Cardiac septum (tissue), 1 donor: Measurements from ENCODE around the gene NUCB1. TPM values are rescaled to one million over a fixed set of nuclear protein-coding genes. Genes with fewer than 3 reads are reported as not detected.
"Not testable (repeated sequence)": the region's sequence is repeated elsewhere in the genome, so short reads cannot be mapped to it uniquely, and the experiment has no call there.

Experiments
- DNase-seq: peaks from one replicate; pipeline ENCODE4 v3.0.0-alpha.2; 2020; ENCODE audit warnings: low spot score
- intact Hi-C: fragments of 100-400 bp; cut with DNase I; formaldehyde crosslinking; loops from one replicate; pipeline ENCODE4 v1.14.0; 2022
- total RNA-seq: library from RNA; stranded (reverse); fragmentation: NEBNext Ultra II Directional; extraction: Animal tissue kit (Norgen Biotek cat#: 25700); gene quantifications from one replicate; pipeline ENCODE4 v1.2.1, GENCODE V29; 2021
- donor health status: DM: no; HTN: no; CAD: no.

The NUCB1 gene
- total RNA-seq, 1 donor from 2014 or later, result 276 TPM

DNA sequence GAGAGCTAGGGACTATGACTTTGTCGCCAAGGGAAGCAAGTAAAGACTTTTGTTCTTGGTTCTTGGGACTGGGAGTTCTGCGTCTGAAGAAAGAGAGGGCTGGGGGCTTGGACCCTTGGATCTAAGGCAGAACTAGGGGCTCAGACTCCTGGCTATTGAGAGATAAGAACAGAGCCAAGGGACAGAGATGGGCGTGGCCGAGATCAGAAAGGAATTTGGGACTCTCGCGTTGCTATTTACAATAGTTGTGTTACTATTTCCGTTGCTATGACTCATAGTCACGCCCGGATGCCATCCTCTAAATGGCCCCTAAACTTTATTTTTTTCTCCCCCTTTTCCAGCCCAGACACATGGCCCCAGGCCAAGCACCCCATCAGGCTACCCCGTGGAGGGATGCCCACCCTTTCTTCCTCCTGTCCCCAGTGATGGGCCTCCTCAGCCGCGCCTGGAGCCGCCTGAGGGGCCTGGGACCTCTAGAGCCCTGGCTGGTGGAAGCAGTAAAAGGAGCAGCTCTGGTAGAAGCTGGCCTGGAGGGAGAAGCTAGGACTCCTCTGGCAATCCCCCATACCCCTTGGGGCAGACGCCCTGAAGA lies 27.1 kb upstream of the NUCB1 start:
- DNase-seq, result peak; percentile 89
- intact Hi-C loops, result loop anchor here (2.0 to 5.0 kb wide), 2 partner anchors 92 to 284 kb away; partner anchors contain the start of genes FTL, HRC and TRPM4

DNA sequence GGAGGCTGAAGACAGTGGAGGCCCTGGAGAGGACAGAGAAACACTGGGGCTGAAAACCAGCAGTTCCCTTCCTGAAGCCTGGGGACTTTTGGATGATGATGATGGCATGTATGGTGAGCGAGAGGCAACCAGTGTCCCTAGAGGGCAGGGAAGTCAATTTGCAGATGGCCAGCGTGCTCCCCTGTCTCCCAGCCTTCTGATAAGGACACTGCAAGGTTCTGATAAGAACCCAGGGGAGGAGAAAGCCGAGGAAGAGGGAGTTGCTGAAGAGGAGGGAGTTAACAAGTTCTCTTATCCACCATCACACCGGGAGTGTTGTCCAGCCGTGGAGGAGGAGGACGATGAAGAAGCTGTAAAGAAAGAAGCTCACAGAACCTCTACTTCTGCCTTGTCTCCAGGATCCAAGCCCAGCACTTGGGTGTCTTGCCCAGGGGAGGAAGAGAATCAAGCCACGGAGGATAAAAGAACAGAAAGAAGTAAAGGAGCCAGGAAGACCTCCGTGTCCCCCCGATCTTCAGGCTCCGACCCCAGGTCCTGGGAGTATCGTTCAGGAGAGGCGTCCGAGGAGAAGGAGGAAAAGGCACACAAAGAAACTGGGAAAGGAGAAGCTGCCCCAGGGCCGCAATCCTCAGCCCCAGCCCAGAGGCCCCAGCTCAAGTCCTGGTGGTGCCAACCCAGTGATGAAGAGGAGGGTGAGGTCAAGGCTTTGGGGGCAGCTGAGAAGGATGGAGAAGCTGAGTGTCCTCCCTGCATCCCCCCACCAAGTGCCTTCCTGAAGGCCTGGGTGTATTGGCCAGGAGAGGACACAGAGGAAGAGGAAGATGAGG lies 26.4 kb upstream of the NUCB1 start:
- intact Hi-C loops, result loop anchor here (2.0 to 5.0 kb wide), 2 partner anchors 91 to 284 kb away; partner anchors contain the start of genes FTL, HRC and TRPM4
- DNase-seq, result no peak

DNA sequence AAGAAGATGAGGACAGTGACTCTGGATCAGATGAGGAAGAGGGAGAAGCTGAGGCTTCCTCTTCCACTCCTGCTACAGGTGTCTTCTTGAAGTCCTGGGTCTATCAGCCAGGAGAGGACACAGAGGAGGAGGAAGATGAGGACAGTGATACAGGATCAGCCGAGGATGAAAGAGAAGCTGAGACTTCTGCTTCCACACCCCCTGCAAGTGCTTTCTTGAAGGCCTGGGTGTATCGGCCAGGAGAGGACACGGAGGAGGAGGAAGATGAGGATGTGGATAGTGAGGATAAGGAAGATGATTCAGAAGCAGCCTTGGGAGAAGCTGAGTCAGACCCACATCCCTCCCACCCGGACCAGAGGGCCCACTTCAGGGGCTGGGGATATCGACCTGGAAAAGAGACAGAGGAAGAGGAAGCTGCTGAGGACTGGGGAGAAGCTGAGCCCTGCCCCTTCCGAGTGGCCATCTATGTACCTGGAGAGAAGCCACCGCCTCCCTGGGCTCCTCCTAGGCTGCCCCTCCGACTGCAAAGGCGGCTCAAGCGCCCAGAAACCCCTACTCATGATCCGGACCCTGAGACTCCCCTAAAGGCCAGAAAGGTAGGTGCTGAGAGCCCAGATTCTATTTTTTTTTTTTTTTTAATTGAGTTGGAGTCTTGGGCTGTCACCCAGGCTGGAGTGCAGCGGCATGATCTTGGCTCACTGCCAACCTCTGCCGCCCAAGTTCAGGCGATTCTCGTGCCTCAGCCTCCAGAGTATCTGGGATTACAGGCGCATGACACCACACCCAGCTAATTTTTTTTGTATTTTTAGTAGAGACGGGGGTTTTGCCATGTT lies 25.6 kb upstream of the NUCB1 start:
- no peak for DNase-seq
- intact Hi-C loops, result loop anchor here (5.0 kb wide), 2 partner anchors 78 to 283 kb away; partner anchors contain the start of genes BAX, HRC and TRPM4

DNA sequence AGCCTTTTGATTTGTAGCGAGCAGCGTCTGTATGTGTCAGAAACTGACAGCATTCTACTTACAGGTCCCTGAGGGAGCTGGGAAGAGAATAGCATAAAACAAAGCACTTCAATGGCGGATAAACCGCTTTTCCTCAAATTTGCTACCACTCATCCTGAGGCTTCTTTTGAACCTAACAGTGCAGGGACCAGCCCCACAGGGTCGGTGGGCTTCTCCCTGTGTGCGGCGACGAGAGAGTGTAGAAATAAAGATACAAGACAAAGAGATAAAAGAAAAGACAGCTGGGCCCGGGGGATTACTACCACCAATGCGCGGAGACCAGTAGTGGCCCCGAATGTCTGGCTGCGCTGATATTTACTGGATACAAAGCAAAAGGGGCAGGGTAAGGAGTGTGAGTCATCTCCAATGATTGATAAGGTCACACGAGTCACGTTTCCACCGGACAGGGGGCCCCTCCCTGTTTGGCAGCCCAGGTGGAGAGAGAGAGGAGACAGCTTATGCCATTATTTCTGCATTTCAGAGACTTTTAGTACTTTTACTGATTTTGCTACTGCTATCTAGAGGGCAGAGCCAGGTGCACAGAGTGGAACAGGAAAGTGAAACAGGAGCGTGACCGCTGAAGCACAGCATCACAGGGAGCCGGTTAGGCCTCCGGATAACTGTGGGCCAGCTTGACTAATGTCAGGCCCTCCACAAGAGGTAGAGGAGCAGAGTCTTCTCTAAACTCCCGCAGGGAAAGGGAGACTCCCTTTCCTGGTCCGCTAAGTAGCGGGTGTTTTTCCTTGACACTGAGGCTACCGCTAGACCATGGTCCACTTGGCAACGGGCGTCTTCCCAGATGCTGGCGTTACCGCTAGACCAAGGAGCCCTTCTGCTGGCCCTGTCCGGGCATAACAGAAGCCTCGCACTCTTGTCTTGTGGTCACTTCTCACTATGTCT lies 23.8 kb upstream of the NUCB1 start:
- intact Hi-C loops, result loop anchor here (5.0 kb wide), 1 partner anchor 76 kb away; the partner anchor contains the start of gene BAX
- DNase-seq, result not testable (repeated sequence)

DNA sequence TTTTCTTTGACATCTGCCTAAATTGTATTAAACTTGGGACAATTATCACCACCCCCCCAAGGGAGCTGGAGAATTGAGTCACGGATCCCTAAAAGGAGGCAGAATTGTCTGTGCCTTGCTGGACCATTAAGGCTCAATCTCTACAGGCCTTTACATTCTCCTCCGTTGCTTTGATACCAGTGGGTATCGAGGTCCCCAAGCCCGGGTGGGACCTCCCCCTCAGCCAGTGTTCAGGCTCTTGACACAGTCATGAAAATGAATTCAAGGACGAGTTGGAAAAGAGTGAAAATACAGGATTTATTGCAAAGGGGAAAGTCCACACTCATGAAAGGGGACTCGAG lies 22.3 kb upstream of the NUCB1 start:
- no peak for DNase-seq
- intact Hi-C loops, result loop anchor here (5.0 kb wide), 1 partner anchor 74 kb away; the partner anchor contains the start of gene BAX

DNA sequence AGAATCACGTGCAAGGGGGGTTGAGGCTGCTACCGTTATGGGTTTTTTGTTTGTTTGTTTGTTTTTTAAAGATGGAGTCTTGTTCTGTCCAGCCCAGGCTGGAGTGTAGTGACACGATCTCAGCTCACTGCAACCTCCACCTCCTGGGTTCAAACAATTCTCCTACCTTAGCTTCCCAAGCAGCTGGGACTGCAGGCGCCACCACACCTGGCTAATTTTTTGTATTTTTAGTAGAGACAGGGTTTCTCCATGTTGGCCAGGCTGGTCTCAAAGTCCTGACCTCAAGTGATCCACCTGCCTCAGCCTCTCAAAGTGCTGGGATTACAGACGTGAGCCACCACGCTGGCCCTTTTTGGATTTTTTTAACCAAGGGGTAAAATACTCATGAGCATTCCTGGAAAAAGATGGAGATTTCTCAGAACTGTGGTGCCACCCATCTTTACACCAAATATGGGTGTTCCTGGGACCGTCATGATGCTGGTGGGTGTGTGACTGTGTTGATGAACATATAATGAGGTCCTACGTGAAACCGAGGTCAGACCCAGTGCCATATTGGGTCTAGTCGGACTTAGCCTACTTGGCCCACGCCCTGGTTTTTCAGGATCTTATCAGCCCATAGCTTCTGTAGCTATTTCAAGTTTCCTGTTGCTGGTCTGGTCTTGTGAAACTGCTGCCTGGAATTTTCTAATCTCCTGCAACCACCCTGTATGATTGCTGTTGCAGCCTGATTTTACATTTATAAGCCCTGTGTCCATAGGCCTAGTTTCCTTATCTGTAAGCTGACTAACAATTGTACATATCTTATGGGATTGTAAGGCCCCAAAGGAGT lies 21.7 kb upstream of the NUCB1 start:
- no peak for DNase-seq
- intact Hi-C loops, result loop anchor here (5.0 kb wide), 1 partner anchor 74 kb away; the partner anchor contains the start of gene BAX

DNA sequence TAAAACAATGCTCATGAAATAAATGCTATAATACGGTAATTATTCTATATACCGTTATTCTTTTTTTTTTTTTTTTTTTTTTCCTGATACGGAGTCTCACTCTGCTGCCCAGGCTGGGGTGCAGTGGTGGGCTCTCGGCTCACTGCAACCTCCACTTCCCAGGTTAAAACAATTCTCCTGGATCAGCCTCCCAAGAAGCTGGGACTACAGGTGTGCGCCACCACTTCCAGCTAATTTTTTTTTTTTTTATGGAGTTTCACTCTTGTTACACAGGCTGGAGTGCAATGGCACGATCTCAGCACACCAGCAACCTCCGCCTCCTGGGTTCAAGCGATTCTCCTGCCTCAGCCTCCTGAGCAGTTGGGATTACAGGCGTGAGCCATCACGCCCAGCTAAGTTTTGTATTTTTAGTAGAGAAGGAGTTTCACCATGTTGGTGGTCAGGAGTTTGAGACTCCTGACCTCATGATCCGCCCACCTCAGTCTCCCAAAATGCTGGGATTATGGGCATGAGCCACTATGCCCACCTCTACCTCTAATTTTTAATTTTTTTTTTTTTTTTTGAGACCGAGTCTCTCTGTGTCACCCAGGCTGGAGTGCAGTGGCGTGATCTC lies 21.0 kb upstream of the NUCB1 start:
- intact Hi-C loops, result loop anchor here (5.0 kb wide), 1 partner anchor 73 kb away; the partner anchor contains the start of gene BAX
- DNase-seq, result no peak

DNA sequence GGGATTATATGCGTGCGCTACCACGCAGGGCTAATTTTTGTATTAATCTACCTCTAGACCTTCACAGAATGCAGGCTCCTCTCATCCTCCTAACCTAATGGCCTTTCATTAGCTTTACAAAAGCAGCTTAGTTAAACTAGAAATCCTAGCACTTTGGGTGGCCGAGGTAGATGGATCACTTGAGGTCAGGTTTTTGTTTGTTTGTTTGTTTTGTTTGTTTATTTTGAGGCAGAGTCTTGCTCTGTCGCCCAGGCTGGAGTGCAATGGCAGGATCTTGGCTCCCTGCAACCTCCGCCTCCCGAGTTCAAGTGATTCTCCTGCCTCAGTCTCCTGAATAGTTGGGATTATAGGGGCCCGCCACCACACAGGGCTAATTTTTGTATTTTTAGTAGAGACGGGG lies 20.4 kb upstream of the NUCB1 start:
- not testable (repeated sequence) for DNase-seq
- intact Hi-C loops, result loop anchor here (5.0 kb wide), 1 partner anchor 73 kb away; the partner anchor contains the start of gene BAX

DNA sequence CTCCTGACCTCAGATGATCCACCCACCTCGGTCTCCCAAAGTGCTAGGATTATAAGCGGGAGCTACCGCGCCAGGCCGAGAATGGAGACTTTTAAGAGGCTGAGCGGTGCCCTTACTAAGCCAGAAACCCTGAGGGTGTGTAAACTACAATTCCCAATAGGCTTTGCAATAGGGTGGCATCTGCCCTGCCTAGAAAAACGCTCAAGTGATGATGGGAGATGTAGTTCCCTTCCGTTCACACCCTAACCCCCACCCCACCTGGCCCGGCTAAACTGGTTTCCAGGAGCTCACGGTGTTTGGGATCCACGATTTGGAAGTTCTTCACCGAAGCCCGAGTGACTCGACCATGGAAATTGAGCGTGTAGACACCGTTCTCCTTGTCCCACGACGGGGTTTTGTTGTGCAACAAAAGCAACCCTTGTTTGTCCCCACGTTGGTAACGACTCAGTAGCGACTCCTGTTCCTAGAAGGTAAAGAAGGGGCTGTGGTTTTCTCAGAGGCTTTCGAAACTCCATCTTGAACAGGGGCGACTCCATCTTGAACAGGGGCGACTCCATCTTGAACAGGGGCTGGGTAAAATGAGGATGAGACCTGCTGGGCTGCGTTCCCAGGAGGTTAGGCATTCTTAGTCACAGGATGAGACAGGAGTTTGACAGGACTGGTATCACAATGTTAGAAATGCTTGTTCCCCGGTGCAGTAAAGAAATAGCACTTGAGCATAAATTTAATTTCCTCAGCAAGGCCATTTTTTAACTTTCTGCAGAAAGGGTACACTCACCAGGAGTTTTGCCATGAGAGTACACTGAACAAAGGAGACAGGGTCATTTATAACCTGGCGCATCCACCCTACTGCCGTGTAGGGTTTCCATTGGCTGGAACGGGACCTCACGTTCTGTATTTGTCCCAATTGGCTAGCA lies 18.1 kb upstream of the NUCB1 start:
- intact Hi-C loops, result no loop called here
- no peak for DNase-seq

DNA sequence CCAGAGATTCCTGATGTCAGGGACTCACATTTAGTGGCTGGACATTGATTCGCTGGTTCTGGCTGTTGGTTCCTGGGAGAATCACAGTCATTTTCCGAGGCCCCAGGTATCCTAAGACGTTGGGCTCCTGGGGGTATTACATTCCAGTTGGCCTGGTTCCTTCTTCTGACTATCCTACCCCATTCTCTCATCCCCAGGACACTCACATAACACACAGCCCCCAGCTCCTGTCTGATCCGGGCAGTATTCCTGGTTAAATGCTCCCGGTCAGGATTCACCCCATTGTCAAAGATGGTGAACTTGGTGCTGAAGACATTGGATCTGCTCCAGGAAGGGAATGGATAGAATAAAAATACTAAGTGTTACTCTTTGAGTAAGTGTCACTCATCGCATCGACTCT lies 16.4 kb upstream of the NUCB1 start:
- no peak for DNase-seq
- intact Hi-C loops, result no loop called here

DNA sequence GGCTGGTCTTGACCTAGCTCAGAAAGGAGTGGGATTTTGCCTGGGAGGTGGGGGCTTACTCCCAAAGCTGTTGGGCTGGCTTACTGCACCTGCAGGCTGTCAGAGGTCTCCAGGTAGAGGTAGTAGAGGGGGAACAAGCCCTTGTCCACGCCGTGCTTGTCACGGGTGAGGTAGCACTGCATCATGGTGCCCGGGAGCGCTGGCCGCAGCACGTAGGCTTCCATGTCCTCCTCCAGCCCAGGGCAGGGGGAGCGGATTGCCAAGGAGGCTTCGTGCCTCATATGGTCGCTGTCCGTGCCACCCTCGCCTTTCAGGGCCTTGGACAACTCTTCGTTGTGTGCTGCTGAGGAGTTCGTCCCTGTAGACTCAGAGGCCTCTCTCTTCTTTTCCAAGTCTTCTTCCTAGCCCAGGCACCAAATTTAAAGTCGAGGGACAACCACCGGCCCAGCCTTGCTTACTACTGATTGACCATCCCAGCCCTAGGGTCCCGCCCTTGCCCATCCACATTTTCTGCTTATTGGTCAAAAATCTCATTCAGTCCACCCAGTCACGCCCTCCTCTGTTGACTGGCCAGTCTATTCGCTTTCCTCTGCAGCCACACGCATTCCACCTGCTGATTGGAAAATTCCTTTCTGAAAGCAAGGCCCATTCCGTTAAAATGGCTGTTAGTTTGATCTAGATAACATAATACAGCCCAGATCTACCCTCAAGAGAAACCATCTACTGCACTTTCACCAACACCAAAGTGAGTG lies 12.1 kb upstream of the NUCB1 start:
- intact Hi-C loops, result no loop called here
- DNase-seq, result no peak

DNA sequence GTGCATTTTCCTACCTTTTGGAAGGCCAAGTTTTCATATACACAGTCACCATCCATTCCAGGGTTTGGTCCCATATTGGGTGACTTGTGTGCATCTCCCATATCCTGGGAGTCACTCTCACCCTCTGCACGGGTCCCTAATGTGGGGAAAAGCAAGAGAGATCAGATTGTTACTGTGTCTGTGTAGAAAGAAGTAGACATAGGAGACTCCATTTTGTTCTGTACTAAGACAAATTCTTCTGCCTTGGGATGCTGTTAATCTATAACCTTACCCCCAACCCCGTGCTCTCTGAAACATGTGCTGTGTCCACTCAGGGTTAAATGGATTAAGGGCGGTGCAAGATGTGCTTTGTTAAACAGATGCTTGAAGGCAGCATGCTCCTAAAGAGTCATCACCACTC lies 10.6 kb upstream of the NUCB1 start:
- intact Hi-C loops, DNase-seq: not testable (repeated sequence)

DNA sequence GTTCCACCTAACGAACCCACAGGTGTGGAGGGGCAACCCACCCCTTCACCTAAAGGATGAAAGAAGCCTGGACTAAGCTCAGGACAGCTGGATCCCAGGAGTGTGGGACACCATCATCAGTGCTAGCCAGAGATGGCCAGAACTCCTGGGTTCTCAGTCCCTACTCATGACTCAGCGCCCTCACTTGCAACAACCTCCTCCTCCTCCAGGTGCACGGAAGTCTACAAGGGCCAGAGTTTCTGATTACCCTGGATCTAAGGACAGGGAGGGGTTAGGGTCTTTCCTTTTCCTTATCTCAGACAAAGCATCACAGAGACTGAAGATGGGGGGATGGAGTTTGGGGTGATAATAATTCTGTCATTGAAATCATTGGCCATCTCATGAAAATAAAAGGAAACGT lies 9.6 kb upstream of the NUCB1 start:
- no peak for DNase-seq
- intact Hi-C loops, result no loop called here

DNA sequence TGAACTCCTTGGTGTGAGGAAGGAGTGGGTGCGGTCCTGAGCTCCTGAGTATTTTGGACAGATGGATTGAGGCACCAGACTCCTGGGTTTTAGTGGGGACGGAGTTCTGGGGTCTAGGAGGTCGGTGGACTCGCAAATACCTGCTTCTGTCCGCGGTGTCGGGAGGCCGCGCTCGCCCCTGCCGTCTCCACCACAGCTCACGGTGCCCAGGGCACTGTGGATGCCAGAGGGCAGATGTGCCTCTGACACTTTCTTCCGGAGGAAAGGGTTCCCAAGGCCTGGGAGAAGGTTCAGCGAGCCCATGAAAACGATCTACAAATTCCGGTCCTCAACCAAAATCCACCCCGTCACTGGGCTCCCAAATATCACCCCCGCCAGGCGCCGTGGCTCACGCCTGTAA lies 4.9 kb upstream of the NUCB1 start:
- intact Hi-C loops, result loop anchor here (5.0 kb wide), 1 partner anchor 57 kb away; the partner anchor contains the start of gene BAX
- no peak for DNase-seq

DNA sequence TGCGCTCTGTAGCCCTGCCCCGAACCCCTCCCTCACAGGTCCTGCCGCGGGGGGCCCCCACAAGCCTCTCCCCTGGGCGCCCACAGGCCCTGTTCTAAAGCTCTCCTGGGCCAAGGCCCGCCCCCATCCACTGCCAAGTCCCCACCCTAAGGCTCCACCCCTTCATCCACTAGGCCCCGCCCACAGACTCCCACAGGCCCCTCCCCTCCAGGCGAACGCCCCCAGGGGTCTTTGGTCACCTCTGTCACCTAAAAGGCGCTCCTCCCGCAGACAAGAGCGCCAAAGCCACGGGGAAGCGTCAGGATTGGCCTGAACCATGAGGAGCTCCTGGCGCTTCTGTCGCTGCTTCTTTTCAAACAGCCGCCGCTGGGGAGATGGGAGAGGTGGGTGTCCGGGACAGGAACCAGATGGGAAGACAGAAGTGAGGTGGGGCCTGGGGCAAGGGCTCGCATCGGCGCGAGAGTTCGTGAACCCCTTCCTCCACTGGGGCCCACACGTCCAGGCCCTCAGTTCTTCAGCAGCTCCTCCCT lies 3.9 kb upstream of the NUCB1 start:
- DNase-seq, result peak; percentile 84
- intact Hi-C loops, result loop anchor here (5.0 kb wide), 1 partner anchor 56 kb away; the partner anchor contains the start of gene BAX
